Measurements from ENCODE around the gene TLCD4.

DNA sequence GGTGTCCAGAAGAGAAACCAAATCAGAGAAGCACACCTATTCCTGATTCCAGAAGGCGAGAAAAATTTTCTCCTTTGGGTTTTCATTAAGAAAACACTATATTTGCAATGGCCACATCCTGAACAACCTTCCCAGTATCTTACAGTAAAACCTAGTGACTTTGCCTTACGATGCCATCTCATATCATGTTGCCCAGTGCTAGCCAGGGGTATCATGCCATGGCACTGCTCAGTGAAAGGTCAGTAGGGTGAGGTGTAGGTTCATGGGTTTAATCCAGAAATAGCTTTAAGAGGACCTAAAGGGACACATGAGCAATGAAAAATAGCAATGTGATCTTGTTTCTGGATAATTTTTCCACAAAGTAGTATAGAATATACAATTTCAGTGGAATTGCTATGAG is 7.2 kb downstream of the TLCD4 start:
- TF ChIP-seq, protein P1, sequence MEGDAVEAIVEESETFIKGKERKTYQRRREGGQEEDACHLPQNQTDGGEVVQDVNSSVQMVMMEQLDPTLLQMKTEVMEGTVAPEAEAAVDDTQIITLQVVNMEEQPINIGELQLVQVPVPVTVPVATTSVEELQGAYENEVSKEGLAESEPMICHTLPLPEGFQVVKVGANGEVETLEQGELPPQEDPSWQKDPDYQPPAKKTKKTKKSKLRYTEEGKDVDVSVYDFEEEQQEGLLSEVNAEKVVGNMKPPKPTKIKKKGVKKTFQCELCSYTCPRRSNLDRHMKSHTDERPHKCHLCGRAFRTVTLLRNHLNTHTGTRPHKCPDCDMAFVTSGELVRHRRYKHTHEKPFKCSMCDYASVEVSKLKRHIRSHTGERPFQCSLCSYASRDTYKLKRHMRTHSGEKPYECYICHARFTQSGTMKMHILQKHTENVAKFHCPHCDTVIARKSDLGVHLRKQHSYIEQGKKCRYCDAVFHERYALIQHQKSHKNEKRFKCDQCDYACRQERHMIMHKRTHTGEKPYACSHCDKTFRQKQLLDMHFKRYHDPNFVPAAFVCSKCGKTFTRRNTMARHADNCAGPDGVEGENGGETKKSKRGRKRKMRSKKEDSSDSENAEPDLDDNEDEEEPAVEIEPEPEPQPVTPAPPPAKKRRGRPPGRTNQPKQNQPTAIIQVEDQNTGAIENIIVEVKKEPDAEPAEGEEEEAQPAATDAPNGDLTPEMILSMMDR (IDR thresholded peaks at IDR 0.05) = no peak
- TF ChIP-seq POLR2A (IDR thresholded peaks at IDR 0.05) = no peak

All from esophagus squamous epithelium (tissue), 4 donors.